GM23338 (cell line): ENCODE measurements around the gene RPS6KA5.
"Not testable (repeated sequence)": the region's sequence is repeated elsewhere in the genome, so short reads cannot be mapped to it uniquely, and the experiment has no call there.

Source experiments
- CTCF ChIP-seq, 2 experiments: fragments of 200-600 bp in 1 of 2; sonication (generic) in 1 of 2; conservative IDR thresholded peaks; 2 replicates each; pipeline versions ENCODE4 v1.5.1 to v1.6.1; 2016 to 2017; ENCODE audit warnings: antibody characterized with exemption in 2 of 2, low read depth in 2 of 2, mild to moderate bottlenecking in 2 of 2, moderate library complexity in 1 of 2
- JUNB ChIP-seq: IDR thresholded peaks from one replicate; pipeline ENCODE4 v1.6.1; 2016; ENCODE audit warnings: antibody characterized with exemption; ENCODE audit not compliant: unreplicated experiment
- POLR2AphosphoS5 ChIP-seq: IDR thresholded peaks from 2 replicates; pipeline ENCODE4 v1.6.1; 2016; ENCODE audit warnings: antibody characterized with exemption, low read depth

GRCh38 chr14:90838531-90838930 lies 221.9 kb downstream of the RPS6KA5 start:
- TF ChIP-seq CTCF (conservative IDR thresholded peaks at IDR 0.05; ENCODE audit: low read depth in 2 of 2); POLR2AphosphoS5; JUNB: not testable (repeated sequence)
